NCI-H510A (cell line): ENCODE measurements around the gene NGDN.
"Not testable (repeated sequence)": the region's sequence is repeated elsewhere in the genome, so short reads cannot be mapped to it uniquely, and the experiment has no call there.

Experiments
- DNase-seq: peaks from one replicate; lab custom pipeline; 2025; lab: John Stamatoyannopoulos, UW

Gene NGDN

GRCh38 chr14:23439107-23439835 lies 30.2 kb upstream of the NGDN start:
- no peak for DNase-seq

GRCh38 chr14:23441076-23441475 lies 28.4 kb upstream of the NGDN start:
- no peak for DNase-seq

- no peak for DNase-seq
These were observed 26.7 kb upstream of the NGDN start for GRCh38 chr14:23442721-23443356.

- DNase-seq: no peak
These were observed 26.1 kb upstream of the NGDN start for GRCh38 chr14:23443411-23443812.

- no peak for DNase-seq
These were observed 25.6 kb upstream of the NGDN start for GRCh38 chr14:23443881-23444280.

- DNase-seq: no peak
These were observed 25.2 kb upstream of the NGDN start for GRCh38 chr14:23444314-23444713.

GRCh38 chr14:23445773-23446172 lies 23.7 kb upstream of the NGDN start:
- DNase-seq: no peak

- no peak for DNase-seq
These were observed 23.1 kb upstream of the NGDN start for GRCh38 chr14:23446291-23446851.

GRCh38 chr14:23447361-23448350 lies 21.8 kb upstream of the NGDN start:
- no peak for DNase-seq

GRCh38 chr14:23449314-23449713 lies 20.2 kb upstream of the NGDN start:
- no peak for DNase-seq

GRCh38 chr14:23450379-23450778 lies 19.1 kb upstream of the NGDN start:
- no peak for DNase-seq

- DNase-seq: no peak
These were observed 17.3 kb upstream of the NGDN start for GRCh38 chr14:23452237-23452636.

- no peak for DNase-seq
These were observed 15.1 kb upstream of the NGDN start for GRCh38 chr14:23454445-23454856.

- DNase-seq: not testable (repeated sequence)
These were observed 12.5 kb upstream of the NGDN start for GRCh38 chr14:23456883-23457586.

GRCh38 chr14:23457587-23458445 lies 11.7 kb upstream of the NGDN start:
- DNase-seq: no peak

- no peak for DNase-seq
These were observed 8.5 kb upstream of the NGDN start for GRCh38 chr14:23460960-23461359.

- DNase-seq: no peak
These were observed 4.8 kb upstream of the NGDN start for GRCh38 chr14:23464700-23465099.

GRCh38 chr14:23465261-23465660 lies 4.2 kb upstream of the NGDN start:
- DNase-seq: no peak

GRCh38 chr14:23468704-23469126 lies 788 bp upstream of the NGDN start:
- DNase-seq: peak; percentile 35

GRCh38 chr14:23469906-23470403 lies 452 bp downstream of the NGDN start:
- DNase-seq: no peak
